ENCODE measurements around the gene KLF16.

- TF ChIP-seq CTCF (IDR thresholded peaks at IDR 0.05) (no peak), ZFX (IDR thresholded peaks at IDR 0.05; ENCODE audit: borderline replicate concordance) (no peak)
Observed at GRCh38 chr19:1849132-1849474, 14.3 kb downstream of the KLF16 start.
